ENCODE results near the gene ZC3H18.

DNA sequence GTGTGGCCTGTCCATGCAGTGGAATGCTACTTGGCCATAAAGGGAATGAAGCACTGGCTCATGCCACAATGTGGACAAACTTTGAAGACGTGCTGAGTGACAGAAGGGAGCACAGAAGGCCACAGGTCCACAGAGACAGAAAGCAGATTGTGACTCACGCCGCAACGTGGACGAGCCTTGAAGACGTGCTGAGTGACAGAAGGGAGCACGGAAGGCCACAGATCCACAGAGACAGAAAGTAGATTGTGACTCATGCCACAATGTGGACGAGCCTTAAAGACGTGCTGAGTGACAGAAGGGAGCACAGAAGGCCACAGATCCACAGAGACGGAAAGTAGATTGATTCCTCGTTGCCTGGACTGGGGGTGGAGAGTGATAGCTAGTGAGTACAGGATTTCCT is 19.2 kb downstream of the ZC3H18 start:
- TF ChIP-seq, protein P1, sequence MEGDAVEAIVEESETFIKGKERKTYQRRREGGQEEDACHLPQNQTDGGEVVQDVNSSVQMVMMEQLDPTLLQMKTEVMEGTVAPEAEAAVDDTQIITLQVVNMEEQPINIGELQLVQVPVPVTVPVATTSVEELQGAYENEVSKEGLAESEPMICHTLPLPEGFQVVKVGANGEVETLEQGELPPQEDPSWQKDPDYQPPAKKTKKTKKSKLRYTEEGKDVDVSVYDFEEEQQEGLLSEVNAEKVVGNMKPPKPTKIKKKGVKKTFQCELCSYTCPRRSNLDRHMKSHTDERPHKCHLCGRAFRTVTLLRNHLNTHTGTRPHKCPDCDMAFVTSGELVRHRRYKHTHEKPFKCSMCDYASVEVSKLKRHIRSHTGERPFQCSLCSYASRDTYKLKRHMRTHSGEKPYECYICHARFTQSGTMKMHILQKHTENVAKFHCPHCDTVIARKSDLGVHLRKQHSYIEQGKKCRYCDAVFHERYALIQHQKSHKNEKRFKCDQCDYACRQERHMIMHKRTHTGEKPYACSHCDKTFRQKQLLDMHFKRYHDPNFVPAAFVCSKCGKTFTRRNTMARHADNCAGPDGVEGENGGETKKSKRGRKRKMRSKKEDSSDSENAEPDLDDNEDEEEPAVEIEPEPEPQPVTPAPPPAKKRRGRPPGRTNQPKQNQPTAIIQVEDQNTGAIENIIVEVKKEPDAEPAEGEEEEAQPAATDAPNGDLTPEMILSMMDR (IDR thresholded peaks at IDR 0.05; ENCODE audit: low read depth, low read length), result no peak
- TF ChIP-seq POLR2A (IDR thresholded peaks at IDR 0.05; ENCODE audit: extremely low read depth, insufficient read length), result no peak

Measured in NB4 (cell line).